HG03025 (cell line): ENCODE measurements around the gene POU6F2.
"Not testable (repeated sequence)": the region's sequence is repeated elsewhere in the genome, so short reads cannot be mapped to it uniquely, and the experiment has no call there.

Experiments
- ATAC-seq: cut with Tn5 transposase; IDR thresholded peaks from one replicate; pipeline ENCODE4 v1.9.1; 2021; ENCODE audit warnings: mild to moderate bottlenecking, moderate library complexity; ENCODE audit not compliant: unreplicated experiment, low FRiP score

POU6F2 gene

DNA sequence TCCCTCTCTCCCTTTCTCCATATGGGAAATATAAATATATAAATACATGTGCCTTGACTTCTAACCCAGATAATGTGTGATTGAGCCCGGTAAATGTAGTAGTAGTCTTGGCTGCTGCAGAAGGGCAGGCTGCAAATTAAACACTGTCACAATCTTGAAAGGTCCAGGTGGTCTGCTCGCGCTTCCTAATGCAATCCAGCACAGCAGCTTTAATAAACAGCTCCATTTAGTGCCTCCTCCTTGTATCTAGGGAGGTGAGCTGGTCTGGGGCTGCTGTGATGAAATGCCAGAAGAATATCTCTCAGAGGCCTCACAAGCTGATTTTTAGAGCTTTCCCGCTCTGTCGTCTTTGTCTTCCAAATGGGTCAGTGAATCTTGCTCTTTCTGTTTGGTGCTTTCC lies 782 bp downstream of the POU6F2 start:
- no peak for ATAC-seq

DNA sequence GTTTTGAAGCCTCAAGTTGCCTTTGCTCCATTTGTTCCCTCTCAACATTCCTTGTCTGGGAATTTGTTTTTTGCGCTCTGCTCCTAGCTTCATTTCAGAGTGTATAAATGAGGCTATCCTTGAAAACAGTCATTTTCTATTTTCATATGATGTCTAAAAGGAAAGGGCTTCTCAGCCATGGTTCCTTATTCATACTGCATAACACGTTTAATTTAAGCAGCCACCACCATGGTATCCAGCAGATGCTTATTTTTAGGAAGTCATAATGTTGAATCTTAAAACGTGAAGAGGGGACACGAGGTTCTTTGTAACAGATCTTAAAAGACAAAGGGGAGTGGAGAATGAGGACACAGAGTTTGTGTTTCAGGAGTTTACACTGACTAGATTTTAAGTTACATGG lies 14.5 kb downstream of the POU6F2 start:
- ATAC-seq = no peak

DNA sequence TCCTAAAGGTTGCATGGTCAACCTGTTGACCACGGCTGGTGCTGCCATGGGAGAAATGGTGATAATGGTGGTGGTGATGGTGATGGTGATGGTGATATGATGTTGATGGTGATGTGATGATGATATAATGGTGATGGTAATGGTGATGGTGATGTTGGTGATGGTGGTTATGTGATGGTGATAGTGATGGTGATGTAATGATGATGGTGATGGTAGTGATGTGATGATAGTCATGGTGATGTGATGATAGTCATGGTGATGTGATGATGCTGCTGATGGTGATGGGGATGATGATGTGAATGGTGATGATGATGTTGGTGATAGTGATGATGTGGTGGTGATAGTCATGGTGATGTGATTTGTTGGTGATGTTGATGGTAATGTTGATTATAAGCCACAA lies 23.9 kb downstream of the POU6F2 start:
- ATAC-seq = no peak

DNA sequence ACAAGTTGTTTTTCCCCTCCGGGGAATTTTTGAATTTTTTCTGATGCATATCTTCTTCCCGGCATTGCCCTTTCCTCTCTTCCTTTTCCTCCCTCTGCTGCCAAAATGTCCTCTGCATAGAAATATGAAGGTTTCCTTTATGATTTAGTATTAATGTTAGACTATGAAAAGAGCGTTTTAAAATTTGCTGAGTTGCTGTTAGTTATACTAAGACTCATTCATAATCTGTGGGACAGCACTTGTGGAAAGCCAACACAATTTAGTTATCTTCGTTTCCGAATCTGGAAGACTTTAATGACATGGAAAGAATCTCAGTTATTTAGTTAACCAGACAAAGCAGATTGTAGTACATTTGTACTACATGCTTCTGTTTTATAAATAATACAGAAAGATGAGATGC lies 25.0 kb downstream of the POU6F2 start:
- no peak for ATAC-seq

DNA sequence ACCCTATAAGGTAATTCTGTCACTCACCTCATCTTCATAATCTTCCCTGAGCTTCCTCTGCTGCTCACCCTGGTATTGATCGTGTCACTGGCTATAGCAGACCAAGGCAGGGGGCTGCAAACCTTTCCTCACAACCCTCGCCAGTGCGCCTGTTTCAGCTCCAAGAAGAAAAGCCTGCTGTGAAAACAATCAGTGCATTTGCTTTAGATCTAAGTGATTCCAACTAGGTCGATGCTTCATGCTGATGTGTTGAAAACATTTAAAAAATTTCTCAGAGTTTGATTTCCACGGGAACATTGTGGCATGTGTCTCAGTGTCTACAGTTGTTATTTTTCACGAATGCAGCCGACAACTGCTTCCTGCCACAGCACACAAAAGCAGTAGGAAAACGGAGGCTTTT lies 27.3 kb downstream of the POU6F2 start:
- ATAC-seq = no peak

DNA sequence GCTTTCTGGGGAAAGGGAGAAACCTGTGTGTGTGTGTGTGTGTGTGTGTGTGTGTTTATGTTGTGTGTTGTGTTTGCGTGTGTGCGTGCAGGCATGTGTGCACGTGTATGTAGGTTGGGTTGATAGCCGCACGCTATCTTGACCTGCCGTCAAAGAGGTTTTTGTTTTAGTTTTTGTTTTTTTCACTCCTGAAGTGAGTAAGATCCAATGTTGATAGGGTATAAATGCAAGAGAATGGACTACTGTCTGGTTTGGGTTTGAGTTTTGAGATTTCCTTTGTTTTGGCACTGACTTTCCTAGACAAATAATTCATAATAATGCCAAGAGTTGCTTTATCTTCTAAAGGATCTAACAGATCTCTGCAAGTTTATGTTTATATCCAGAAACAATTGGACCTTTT lies 27.8 kb downstream of the POU6F2 start:
- ATAC-seq = no peak

DNA sequence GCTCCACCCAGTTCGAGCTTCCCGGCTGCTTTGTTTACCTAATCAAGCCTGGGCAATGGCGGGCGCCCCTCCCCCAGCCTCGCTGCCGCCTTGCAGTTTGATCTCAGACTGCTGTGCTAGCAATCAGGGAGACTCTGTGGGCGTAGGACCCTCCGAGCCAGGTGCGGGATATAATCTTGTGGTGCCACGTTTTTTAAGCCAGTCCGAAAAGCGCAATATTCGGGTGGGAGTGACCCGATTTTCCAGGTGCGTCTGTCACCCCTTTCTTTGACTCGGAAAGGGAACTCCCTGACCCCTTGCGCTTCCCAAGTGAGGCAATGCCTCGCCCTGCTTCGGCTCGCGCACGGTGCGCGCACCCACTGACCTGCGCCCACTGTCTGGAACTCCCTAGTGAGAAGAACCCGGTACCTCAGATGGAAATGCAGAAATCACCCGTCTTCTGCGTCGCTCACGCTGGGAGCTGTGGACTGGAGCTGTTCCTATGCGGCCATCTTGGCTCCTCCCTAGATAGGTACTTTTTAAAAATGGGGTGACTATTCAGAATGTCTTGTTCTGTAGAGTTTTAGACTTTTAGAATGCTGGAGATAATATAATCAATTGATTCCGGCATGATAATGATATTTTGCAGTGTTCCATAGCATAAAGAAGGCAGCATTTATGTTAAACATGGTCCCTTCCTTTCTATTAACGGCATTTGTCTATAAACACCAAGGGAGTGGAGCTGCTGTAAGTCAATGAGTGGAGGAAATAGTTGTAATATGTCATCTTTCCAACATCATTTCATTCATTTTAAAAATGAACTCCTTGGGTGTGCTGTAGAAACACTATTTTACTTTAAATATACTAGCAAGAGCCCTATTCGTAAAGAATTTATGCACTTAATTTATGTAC lies 35.6 kb downstream of the POU6F2 start:
- ATAC-seq = not testable (repeated sequence)

DNA sequence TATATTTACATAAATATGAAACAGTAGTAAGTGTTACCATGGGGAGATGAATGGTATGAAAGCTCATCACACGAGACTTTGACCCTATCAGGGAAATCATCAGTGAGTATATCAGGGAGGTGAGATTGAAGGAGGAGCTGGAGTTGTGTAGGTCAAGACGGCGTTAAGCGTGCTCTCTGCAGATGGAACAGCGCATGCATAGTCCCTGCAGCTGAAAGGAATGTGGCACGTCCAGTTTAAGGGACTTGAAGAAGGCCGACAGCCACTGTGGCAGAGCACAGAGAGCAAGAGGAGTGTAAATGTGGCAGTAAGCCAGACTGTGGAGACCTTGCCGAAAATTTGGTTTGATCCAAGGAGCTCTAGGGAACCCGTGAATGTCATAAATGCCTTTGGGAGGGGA lies 38.9 kb downstream of the POU6F2 start:
- no peak for ATAC-seq

DNA sequence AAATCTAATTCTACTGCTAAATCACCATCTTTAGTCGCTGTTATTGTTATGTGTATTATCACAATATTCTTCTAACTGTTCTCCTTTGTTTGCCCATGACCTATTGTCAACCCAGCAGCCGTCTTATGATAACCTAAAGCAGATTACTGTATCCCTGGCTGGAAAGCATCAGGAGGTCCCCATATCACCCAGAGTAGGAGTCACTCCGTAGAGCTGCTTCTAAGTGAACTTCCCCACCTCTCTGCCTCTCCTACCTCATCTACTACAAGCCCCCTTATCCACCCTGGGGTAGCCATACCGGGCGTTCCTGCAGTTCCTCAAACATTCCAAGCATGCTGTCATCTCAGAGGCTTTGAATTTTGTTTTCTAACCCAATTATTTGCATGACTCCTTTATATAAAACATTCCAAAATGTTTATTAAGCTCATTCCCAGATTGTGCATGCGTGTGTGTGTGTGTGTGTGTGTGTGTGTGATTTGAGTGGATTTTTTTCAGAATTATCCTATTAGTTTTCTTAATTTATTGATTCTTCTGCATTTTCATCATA lies 39.7 kb downstream of the POU6F2 start:
- ATAC-seq = no peak

DNA sequence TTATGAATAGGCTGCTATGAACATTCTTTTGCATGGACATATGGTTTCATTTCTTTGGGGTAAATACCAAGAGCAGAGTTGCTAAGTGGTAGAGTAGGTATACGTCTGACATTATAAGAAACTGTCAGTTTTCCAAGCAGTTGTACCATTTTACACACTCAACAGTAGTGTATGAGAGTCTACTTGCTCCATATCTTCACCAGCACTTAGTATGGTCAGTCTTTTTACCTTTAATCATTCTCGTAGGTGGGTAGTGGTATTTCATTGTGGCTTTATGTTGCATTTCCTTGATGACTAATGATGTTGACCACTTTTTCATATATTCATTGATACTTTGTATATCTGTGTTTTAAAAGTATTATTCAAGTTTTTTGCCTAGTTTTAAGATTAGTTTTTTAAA lies 45.1 kb downstream of the POU6F2 start:
- ATAC-seq = no peak

DNA sequence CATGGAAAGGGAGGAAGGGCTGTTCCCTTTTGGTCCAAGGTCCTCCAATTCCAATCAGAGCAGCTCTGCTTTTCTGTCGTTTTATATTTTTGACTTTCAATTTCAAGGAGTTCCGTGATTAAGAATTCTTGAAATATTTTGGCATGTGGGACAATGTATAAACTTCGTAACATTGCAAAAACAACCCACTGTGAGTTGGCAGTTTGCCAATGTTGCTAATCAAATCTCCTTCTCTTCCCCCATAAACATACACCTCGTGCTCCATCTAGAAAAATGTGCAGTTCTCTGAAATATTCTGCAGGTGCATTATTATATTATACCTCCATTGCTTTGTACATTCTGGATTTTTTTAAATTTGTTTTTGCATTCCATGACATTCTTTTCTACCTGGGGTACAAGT lies 49.8 kb downstream of the POU6F2 start:
- no peak for ATAC-seq

DNA sequence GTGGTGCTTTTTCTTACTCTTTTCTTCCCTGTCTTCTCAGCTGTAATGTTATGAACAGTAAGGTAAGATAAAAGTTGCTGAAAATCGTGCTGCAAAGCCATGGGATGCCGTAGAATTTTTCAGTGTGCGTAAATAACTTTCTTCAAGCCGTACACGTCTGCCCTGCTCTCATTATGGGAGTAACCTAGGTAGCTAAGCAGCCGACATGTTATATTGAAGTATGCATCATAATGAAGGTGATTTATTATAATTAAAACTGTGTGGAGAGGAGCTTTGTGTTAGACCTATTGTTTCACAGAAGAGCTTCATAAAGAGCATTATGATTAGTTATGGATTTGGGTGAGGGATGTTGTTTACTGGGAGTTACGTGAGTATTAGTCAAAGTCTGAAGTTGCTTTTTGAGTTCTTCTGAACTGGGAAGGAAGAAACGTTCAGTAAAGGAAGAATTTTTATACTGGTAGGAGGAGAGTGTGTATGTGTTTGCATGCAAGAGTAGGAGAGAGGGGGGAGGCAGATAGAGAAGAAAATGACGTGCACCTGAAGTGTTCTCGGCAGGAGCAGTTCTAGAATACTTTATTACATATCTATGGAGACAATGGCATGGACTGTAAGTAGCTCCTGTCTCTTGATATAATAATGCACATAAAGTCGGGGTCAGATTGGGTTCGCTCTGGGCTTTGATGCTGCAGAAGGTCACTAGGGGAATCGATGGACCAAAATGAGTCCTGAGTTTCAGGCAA lies 56.3 kb downstream of the POU6F2 start:
- no peak for ATAC-seq

DNA sequence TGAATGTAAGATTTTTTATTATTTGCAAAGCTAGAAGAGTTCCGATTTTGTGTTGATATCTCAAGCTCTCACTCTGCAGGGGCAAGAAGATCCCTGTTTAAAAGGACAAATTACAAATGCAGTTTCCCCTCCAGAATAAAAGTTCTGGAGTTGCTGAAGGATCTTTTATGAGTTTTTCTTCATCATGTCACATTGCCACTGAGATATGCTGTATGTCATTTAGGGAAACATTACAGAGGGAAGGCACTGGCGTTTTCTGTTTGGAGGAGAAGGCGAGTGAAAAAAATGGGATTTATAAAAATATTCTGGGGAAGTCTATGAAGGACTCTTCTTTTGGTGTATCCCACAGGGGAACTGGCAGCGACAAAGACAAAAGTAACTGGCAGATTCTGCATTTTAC lies 57.4 kb downstream of the POU6F2 start:
- no peak for ATAC-seq

DNA sequence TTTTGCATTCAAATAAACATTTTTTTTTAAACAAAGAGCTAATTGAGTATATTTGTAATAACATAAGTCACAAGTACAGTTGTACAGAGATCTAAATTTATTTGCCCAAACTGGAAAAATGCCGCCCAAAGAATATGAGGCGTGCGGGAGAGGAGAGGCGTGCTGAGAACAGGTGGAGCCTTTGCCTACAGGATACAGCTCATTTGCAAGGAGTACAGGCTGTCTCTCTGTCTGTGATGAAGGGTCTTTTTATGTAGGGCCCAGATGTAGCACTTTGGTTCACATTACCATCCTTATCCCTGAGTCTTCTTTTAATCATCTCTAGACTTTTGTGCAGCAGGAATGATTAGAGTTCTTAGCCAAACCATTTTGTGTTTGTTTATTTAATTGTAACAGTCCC lies 58.2 kb downstream of the POU6F2 start:
- ATAC-seq = no peak

DNA sequence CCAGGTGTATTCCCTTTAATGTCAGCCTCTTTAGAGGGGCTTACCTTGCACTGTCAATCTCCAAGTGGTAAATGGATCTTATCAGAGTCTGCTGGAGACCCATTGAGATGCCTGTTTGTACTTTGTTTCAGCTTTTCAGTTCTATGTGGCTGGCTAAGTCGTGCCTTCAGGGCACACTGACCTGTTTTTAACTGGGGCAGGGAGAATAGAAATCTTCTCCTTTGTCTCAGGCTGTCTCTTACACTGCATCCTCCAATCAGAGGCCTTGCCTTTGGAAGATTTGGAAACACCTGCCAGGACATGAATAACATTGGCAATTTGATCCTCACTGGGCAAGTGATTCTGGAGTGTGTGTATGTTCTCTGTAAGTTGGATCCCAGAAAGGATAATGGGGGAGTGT lies 65.0 kb downstream of the POU6F2 start:
- ATAC-seq = no peak

DNA sequence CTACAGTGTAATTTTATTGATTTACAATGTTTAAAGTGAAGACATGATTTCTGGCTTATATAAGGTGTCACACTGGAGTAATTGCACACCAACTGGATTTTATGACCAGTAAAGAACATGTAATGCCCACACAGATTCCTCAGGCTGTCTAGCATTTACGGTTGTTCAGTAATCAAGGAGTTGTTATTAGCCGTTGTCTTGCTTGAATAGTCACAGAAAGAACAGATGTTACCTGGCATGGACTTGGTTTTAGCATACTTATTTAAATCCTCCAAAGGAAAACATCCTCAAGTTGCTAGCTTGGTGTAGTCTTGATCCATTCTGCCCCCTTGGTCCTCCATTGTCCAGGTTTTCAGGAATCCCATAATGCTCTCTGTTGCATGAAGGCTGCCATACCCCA lies 65.8 kb downstream of the POU6F2 start:
- ATAC-seq = no peak

DNA sequence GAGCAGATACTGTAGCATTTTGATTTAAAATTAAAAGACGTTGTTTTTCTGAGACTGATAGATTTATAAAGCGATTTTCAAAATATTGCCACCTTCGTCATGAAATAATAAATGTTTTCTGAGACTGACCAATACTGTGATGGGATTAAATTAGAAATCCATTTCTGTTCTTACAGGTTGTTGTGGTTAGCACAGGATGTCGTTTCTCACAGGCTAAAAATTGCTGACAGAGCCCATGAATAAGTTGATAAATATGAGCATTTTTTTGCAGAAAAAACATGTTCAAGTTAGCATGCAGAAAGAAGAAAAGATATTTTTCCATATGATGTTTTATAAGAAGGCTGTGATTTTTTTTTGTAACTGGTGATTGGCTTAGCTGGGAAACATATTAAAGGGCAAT lies 66.8 kb downstream of the POU6F2 start:
- no peak for ATAC-seq

DNA sequence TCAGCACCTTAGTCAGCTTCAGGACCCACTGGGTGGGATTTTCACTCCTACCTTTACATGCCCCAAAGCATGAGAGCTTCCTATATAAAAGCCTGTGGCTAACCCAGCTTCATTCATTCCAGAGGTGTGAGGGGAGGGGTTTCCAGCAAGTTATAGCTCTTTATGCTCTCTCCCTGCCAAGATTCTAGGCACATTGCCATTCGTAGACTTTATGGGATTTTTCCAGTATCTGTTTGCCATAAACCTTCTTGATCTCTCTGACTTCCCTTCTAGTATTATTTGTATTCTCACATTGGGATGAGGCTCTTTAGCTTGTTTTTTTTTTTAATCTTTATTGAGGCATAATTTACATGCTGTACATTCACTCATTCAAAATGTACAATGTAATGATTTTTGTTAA lies 67.5 kb downstream of the POU6F2 start:
- ATAC-seq = no peak

DNA sequence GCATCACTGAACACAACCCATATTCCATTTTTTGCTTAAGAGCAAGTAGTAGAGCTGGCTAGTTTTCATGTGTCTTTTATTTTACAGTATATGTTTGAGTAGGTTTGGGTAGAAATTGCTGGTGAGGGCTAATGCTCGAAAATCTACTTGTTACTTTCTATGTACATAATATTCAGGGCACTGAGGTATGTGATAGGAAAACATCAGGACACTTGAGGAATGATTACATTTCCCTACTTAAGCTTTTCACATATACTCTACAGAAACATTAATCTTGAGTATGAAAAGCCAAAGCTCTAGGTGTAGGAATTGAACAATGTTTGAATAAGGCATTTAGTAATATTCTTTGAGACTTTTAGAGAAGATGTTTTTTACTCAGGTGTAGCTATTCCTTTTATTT lies 73.6 kb downstream of the POU6F2 start:
- ATAC-seq = no peak

DNA sequence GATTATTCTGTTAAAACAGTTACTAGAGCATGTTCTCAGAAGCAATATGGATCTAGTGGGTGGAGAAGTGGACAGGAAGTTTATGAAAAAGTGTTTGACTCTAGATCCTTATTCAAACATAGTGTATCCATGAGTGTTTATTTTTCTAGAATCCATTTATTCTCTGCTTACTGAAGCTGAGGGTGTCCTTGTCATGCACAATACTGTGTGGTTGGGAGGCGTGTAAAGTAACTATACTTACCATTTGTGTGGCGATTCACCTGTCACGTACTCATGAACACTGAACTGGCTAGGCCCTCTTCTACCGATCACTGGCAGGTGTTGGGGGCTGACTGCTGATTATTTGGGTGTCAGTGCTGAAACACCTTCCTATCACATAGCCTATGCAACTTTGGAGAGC lies 74.0 kb downstream of the POU6F2 start:
- no peak for ATAC-seq

DNA sequence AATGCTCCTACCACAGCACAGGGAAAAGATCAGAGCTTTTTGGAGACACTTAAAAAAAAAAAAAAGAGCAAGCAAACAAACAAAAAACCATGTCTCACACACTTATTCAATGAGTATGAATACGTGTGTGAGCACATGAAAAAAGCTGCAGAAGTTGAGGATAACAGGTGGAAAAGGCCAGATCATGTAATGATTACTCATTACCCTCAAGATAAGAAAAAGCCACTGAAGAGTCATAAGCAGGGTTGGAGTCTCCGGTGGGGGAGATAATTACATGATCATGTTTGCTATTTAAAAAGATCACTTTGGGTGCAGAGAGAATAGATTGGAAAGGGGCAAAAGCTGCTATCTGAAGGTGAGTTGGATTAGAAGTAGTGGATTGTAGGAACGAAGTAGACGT lies 77.0 kb downstream of the POU6F2 start:
- no peak for ATAC-seq

DNA sequence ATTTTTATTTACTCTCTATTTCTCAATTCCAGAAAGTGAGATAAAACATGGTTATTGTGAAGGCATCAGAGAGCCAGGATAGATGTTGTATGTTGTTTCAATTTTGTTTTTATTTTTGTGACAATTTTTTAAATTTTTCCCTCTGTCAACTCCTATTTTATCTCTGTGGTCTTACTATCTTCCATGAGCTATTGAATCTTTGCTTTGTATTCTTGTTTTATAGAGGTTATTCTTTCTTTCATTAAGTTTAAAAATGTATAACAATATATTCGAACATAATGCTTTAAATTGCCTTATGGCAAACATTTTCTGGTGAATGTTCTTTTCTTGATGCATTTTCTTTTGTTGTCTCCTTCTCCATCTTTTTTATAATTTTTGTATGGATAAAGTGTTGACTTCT lies 78.4 kb downstream of the POU6F2 start:
- ATAC-seq = no peak
